HG03039 (cell line): ENCODE data around the gene PGAM2.

Experiments
- ATAC-seq: cut with Tn5 transposase; IDR thresholded peaks from one replicate; pipeline ENCODE4 v1.9.1; 2021; ENCODE audit warnings: mild to moderate bottlenecking, moderate library complexity; ENCODE audit not compliant: unreplicated experiment

The PGAM2 gene

GRCh38 chr7:44086627-44087026 lies 21.3 kb upstream of the PGAM2 start:
- ATAC-seq, result no peak

GRCh38 chr7:44085546-44085945 lies 20.2 kb upstream of the PGAM2 start:
- no peak for ATAC-seq

GRCh38 chr7:44084701-44085100 lies 19.3 kb upstream of the PGAM2 start:
- ATAC-seq, result no peak

- ATAC-seq, result no peak
These were observed 18.4 kb upstream of the PGAM2 start for GRCh38 chr7:44083796-44084195.

- peak; percentile 89 for ATAC-seq
These were observed 17.3 kb upstream of the PGAM2 start for GRCh38 chr7:44082541-44083207.

GRCh38 chr7:44081266-44081748 lies 15.9 kb upstream of the PGAM2 start:
- no peak for ATAC-seq

GRCh38 chr7:44080686-44081265 lies 15.4 kb upstream of the PGAM2 start:
- ATAC-seq, result no peak

- ATAC-seq, result no peak
These were observed 14.8 kb upstream of the PGAM2 start for GRCh38 chr7:44080118-44080517.

- ATAC-seq, result no peak
These were observed 14.1 kb upstream of the PGAM2 start for GRCh38 chr7:44079331-44080021.

- no peak for ATAC-seq
These were observed 13.2 kb upstream of the PGAM2 start for GRCh38 chr7:44078521-44078920.

- ATAC-seq, result no peak
These were observed 12.3 kb upstream of the PGAM2 start for GRCh38 chr7:44077681-44078091.

- ATAC-seq, result no peak
These were observed 11.7 kb upstream of the PGAM2 start for GRCh38 chr7:44077061-44077460.

- ATAC-seq, result no peak
These were observed 10.9 kb upstream of the PGAM2 start for GRCh38 chr7:44076101-44076895.

GRCh38 chr7:44075296-44076075 lies 10.1 kb upstream of the PGAM2 start:
- ATAC-seq, result no peak

- ATAC-seq, result no peak
These were observed 9.0 kb upstream of the PGAM2 start for GRCh38 chr7:44074349-44074695.

- ATAC-seq, result peak; percentile 62
These were observed 8.4 kb upstream of the PGAM2 start for GRCh38 chr7:44073664-44074348.

- ATAC-seq, result no peak
These were observed 7.2 kb upstream of the PGAM2 start for GRCh38 chr7:44072364-44073231.

GRCh38 chr7:44071726-44072363 lies 6.5 kb upstream of the PGAM2 start:
- ATAC-seq, result no peak

- no peak for ATAC-seq
These were observed 2.7 kb upstream of the PGAM2 start for GRCh38 chr7:44068054-44068453.
